Esophagus squamous epithelium (tissue), 4 donors: ENCODE measurements around the gene TBC1D1.

Experiments used
- CTCF ChIP-seq, 6 experiments: fragments of 450-650 bp in 4 of 6; fragments of 200-600 bp in 2 of 6; sonication (generic) in 2 of 6; IDR thresholded peaks; one replicate each; pipeline ENCODE4 v1.5.1; 2016 to 2019; ENCODE audit warnings: antibody characterized with exemption in 6 of 6, mild to moderate bottlenecking in 4 of 6, moderate library complexity in 4 of 6
- POLR2A ChIP-seq, 4 donors: fragments of 450-650 bp; IDR thresholded peaks; one replicate each; pipeline ENCODE4 v1.6.1; 2017; ENCODE audit warnings: antibody characterized with exemption in 4 of 4, mild to moderate bottlenecking in 4 of 4, moderate library complexity in 3 of 4

- TF ChIP-seq CTCF (IDR thresholded peaks at IDR 0.05) (no peak), POLR2A (IDR thresholded peaks at IDR 0.05) (no peak)
Measured at GRCh38 chr4:38111717-38112116, 220.8 kb downstream of the TBC1D1 start.
